Activated T-helper 2 cell treated with anti-CD3 and anti-CD28 coated beads, Interferon-gamma antibody, Interleukin-2, Interleukin-4, amounts not matched to agents 10 μg/mL and 5 μg/mL and 100 μg/mL, durations not matched to agents 14 hours and 24 hours and 36 hours (primary cell): ENCODE data around the gene VPREB3. TPM values are rescaled to one million over a fixed set of nuclear protein-coding genes. Genes with fewer than 3 reads are reported as not detected.

Source experiments
- DNase-seq: peaks from one replicate; pipeline ENCODE4 v3.0.0; 2021; ENCODE audit warnings: low spot score
- H3K27ac Mint-ChIP-seq: one replicate; pipeline ENCODE4 v1.8.0; 2021; ENCODE audit warnings: mixed read lengths
- H3K27me3 Mint-ChIP-seq: one replicate; pipeline ENCODE4 v1.8.0; 2021; ENCODE audit warnings: low read depth, mixed read lengths
- H3K36me3 Mint-ChIP-seq: one replicate; pipeline ENCODE4 v1.8.0; 2021; ENCODE audit warnings: low read depth, mixed read lengths
- H3K4me1 Mint-ChIP-seq: one replicate; pipeline ENCODE4 v1.8.0; 2021; ENCODE audit warnings: low read depth, mixed read lengths
- H3K4me3 Mint-ChIP-seq: one replicate; pipeline ENCODE4 v1.8.0; 2021; ENCODE audit warnings: low read depth, mild to moderate bottlenecking, moderate library complexity, mixed read lengths
- H3K9me3 Mint-ChIP-seq: one replicate; pipeline ENCODE4 v1.8.0; 2021; ENCODE audit warnings: mixed read lengths
- intact Hi-C: fragments of 100-400 bp; cut with micrococcal nuclease; formaldehyde crosslinking; loops from one replicate; pipeline ENCODE4 v1.15.1; 2023
- total RNA-seq: library from RNA; stranded (reverse); gene quantifications from 2 replicates; pipeline ENCODE4 v1.2.3, GENCODE V29; 2022

The VPREB3 gene
- total RNA-seq, 1 donor from 2014 or later = not detected

- no peak for DNase-seq
- no peaks in the 10 kb centered on the region for H3K27me3 Mint-ChIP-seq
- no peak overlapping the region for H3K4me3 Mint-ChIP-seq
- H3K36me3 Mint-ChIP-seq = no peaks in the 10 kb centered on the region
- no peaks in the 10 kb centered on the region for H3K9me3 Mint-ChIP-seq
- H3K4me1 Mint-ChIP-seq = peaks cover 16% of the 10 kb centered on the region
- intact Hi-C loops = loop anchor here (5.0 kb wide), 1 partner anchor 45 kb away; no protein-coding TSS in a partner anchor
- no peak overlapping the region for H3K27ac Mint-ChIP-seq
Observed at GRCh38 chr22:23752750-23753149, 1.5 kb downstream of the VPREB3 start.

GRCh38 chr22:23752090-23752691, 2.0 kb downstream of the VPREB3 start:
- no peak for DNase-seq
- no peaks in the 10 kb centered on the region for H3K27me3 Mint-ChIP-seq
- intact Hi-C loops = loop anchor here (5.0 kb wide), 1 partner anchor 45 kb away; no protein-coding TSS in a partner anchor
- H3K4me1 Mint-ChIP-seq = peaks cover 16% of the 10 kb centered on the region
- H3K36me3 Mint-ChIP-seq = no peaks in the 10 kb centered on the region
- H3K9me3 Mint-ChIP-seq = no peaks in the 10 kb centered on the region
- peak overlapping the region; percentile 73 for H3K4me3 Mint-ChIP-seq
- H3K27ac Mint-ChIP-seq = no peak overlapping the region

- peaks cover 15% of the 10 kb centered on the region for H3K4me1 Mint-ChIP-seq
- H3K27ac Mint-ChIP-seq = no peak overlapping the region
- no peaks in the 10 kb centered on the region for H3K36me3 Mint-ChIP-seq
- DNase-seq = no peak
- H3K4me3 Mint-ChIP-seq = peak overlapping the region; percentile 71
- no peaks in the 10 kb centered on the region for H3K9me3 Mint-ChIP-seq
- intact Hi-C loops = loop anchor here (5.0 kb wide), 1 partner anchor 44 kb away; no protein-coding TSS in a partner anchor
- H3K27me3 Mint-ChIP-seq = no peaks in the 10 kb centered on the region
Observed at GRCh38 chr22:23751441-23751996, 2.7 kb downstream of the VPREB3 start.

- Mint-ChIP-seq H3K27me3 (no peaks in the 10 kb centered on the region), H3K27ac (no peak within 1 kb of the TSS), H3K36me3 (peaks cover 3% of the 10 kb centered on the region), H3K4me1 (peaks cover 15% of the 10 kb centered on the region), H3K4me3 (peak within 1 kb of the TSS; percentile 82), H3K9me3 (no peaks in the 10 kb centered on the region)
- DNase-seq = peak; percentile 77
- intact Hi-C loops = loop anchor here (5.0 kb wide), 1 partner anchor 44 kb away; no protein-coding TSS in a partner anchor
Observed at GRCh38 chr22:23750714-23751440, 3.3 kb downstream of the VPREB3 start, which contains the start of gene ZNF70. ZNF70 (minus strand) TSS chr22:23751112; CDS start chr22:23745140, 5,972 bp downstream.

- peaks cover 4% of the 10 kb centered on the region for H3K36me3 Mint-ChIP-seq
- H3K27me3 Mint-ChIP-seq = no peaks in the 10 kb centered on the region
- peak overlapping the region; percentile 82 for H3K4me3 Mint-ChIP-seq
- peaks cover 15% of the 10 kb centered on the region for H3K4me1 Mint-ChIP-seq
- no peak overlapping the region for H3K27ac Mint-ChIP-seq
- intact Hi-C loops = loop anchor here (5.0 kb wide), 1 partner anchor 43 kb away; no protein-coding TSS in a partner anchor
- DNase-seq = no peak
- H3K9me3 Mint-ChIP-seq = no peaks in the 10 kb centered on the region
Observed at GRCh38 chr22:23750367-23750713, 3.9 kb downstream of the VPREB3 start.

- H3K27ac Mint-ChIP-seq = no peak overlapping the region
- H3K36me3 Mint-ChIP-seq = peaks cover 8% of the 10 kb centered on the region
- intact Hi-C loops = loop anchor here (5.0 kb wide), 1 partner anchor 43 kb away; no protein-coding TSS in a partner anchor
- no peak for DNase-seq
- peak overlapping the region; percentile 82 for H3K4me3 Mint-ChIP-seq
- no peaks in the 10 kb centered on the region for H3K9me3 Mint-ChIP-seq
- peaks cover 15% of the 10 kb centered on the region for H3K4me1 Mint-ChIP-seq
- H3K27me3 Mint-ChIP-seq = no peaks in the 10 kb centered on the region
Observed at GRCh38 chr22:23749841-23750301, 4.4 kb downstream of the VPREB3 start.

GRCh38 chr22:23745791-23746190, 8.4 kb downstream of the VPREB3 start:
- no peaks in the 10 kb centered on the region for H3K27me3 Mint-ChIP-seq
- no peak overlapping the region for H3K4me3 Mint-ChIP-seq
- H3K27ac Mint-ChIP-seq = no peak overlapping the region
- peaks cover 24% of the 10 kb centered on the region for H3K36me3 Mint-ChIP-seq
- DNase-seq = no peak
- peaks cover 11% of the 10 kb centered on the region for H3K4me1 Mint-ChIP-seq
- intact Hi-C loops = no loop called here
- no peaks in the 10 kb centered on the region for H3K9me3 Mint-ChIP-seq

GRCh38 chr22:23744485-23744884, 9.7 kb downstream of the VPREB3 start:
- Mint-ChIP-seq H3K4me3 (no peak overlapping the region), H3K9me3 (no peaks in the 10 kb centered on the region), H3K36me3 (peaks cover 24% of the 10 kb centered on the region), H3K27ac (no peak overlapping the region), H3K27me3 (no peaks in the 10 kb centered on the region), H3K4me1 (no peaks in the 10 kb centered on the region)
- intact Hi-C loops = no loop called here
- no peak for DNase-seq

GRCh38 chr22:23744001-23744400, 10.2 kb downstream of the VPREB3 start:
- Mint-ChIP-seq H3K9me3 (no peaks in the 10 kb centered on the region), H3K27me3 (no peaks in the 10 kb centered on the region), H3K27ac (no peak overlapping the region), H3K36me3 (peaks cover 24% of the 10 kb centered on the region), H3K4me3 (no peak overlapping the region), H3K4me1 (no peaks in the 10 kb centered on the region)
- intact Hi-C loops = no loop called here
- no peak for DNase-seq

GRCh38 chr22:23743303-23743705, 10.9 kb downstream of the VPREB3 start:
- no peaks in the 10 kb centered on the region for H3K9me3 Mint-ChIP-seq
- intact Hi-C loops = no loop called here

GRCh38 chr22:23742505-23743264, 11.5 kb downstream of the VPREB3 start:
- Mint-ChIP-seq H3K4me3 (no peak overlapping the region), H3K27ac (no peak overlapping the region), H3K4me1 (no peaks in the 10 kb centered on the region), H3K36me3 (peaks cover 24% of the 10 kb centered on the region), H3K27me3 (no peaks in the 10 kb centered on the region), H3K9me3 (no peaks in the 10 kb centered on the region)
- DNase-seq = no peak
- intact Hi-C loops = no loop called here

More at GRCh38 chr22:23743303-23743705, 10.9 kb downstream of the VPREB3 start:
- Mint-ChIP-seq H3K4me3 (no peak overlapping the region), H3K27ac (no peak overlapping the region), H3K4me1 (no peaks in the 10 kb centered on the region), H3K27me3 (no peaks in the 10 kb centered on the region), H3K36me3 (peaks cover 24% of the 10 kb centered on the region)
- no peak for DNase-seq

GRCh38 chr22:23737696-23738095, 16.5 kb downstream of the VPREB3 start:
- no peak for DNase-seq
- intact Hi-C loops = no loop called here
- H3K9me3 Mint-ChIP-seq = no peaks in the 10 kb centered on the region
- no peaks in the 10 kb centered on the region for H3K36me3 Mint-ChIP-seq
- no peaks in the 10 kb centered on the region for H3K27me3 Mint-ChIP-seq
- no peaks in the 10 kb centered on the region for H3K4me1 Mint-ChIP-seq
- no peak overlapping the region for H3K4me3 Mint-ChIP-seq
- H3K27ac Mint-ChIP-seq = no peak overlapping the region
